ENCODE data around the gene KLF15.

- TF ChIP-seq EZH2 (IDR thresholded peaks at IDR 0.05; ENCODE audit: low read length) (no peak), CTCF (optimal IDR thresholded peaks at IDR 0.05 in 1 of 3, IDR thresholded peaks at IDR 0.05 in 1 of 3, conservative IDR thresholded peaks at IDR 0.05 in 1 of 3; ENCODE audit: extremely low read depth in 1 of 3, insufficient read depth in 2 of 3, low read length in 3 of 3) (no peak)
Measured at GRCh38 chr3:126377211-126377610, 20.0 kb upstream of the KLF15 start.
